ENCODE results near the gene ACTN4. TPM values are rescaled to one million over a fixed set of nuclear protein-coding genes. Genes with fewer than 3 reads are reported as not detected.

Gene ACTN4
- total RNA-seq, 1 experiment from 2014 or later: 615 TPM

- DNase-seq (ENCODE audit: low read depth): no peak
These were observed 11.7 kb upstream of the ACTN4 start for GRCh38 chr19:38635483-38636399.

- DNase-seq (ENCODE audit: low read depth): no peak
These were observed 9.0 kb upstream of the ACTN4 start for GRCh38 chr19:38638461-38638860.

- no peak for DNase-seq (ENCODE audit: low read depth)
These were observed 7.8 kb upstream of the ACTN4 start for GRCh38 chr19:38639679-38640078.

GRCh38 chr19:38640368-38640767 is 7.1 kb upstream of the ACTN4 start:
- DNase-seq (ENCODE audit: low read depth): no peak

- DNase-seq (ENCODE audit: low read depth): no peak
These were observed 5.3 kb upstream of the ACTN4 start for GRCh38 chr19:38642176-38642575.

- DNase-seq (ENCODE audit: low read depth): no peak
These were observed 2.7 kb upstream of the ACTN4 start for GRCh38 chr19:38644719-38645118.

GRCh38 chr19:38647966-38648768 is 718 bp downstream of the ACTN4 start:
- DNase-seq (ENCODE audit: low read depth): no peak

GRCh38 chr19:38648769-38649304 is 1.4 kb downstream of the ACTN4 start:
- no peak for DNase-seq (ENCODE audit: low read depth)

- DNase-seq (ENCODE audit: low read depth): peak; percentile 62
These were observed 2.1 kb downstream of the ACTN4 start for GRCh38 chr19:38649305-38650171.

- DNase-seq (ENCODE audit: low read depth): no peak
These were observed 2.8 kb downstream of the ACTN4 start for GRCh38 chr19:38650172-38650775.

GRCh38 chr19:38650911-38651584 is 3.6 kb downstream of the ACTN4 start:
- peak; percentile 86 for DNase-seq (ENCODE audit: low read depth)

- no peak for DNase-seq (ENCODE audit: low read depth)
These were observed 5.7 kb downstream of the ACTN4 start for GRCh38 chr19:38653028-38653571.

GRCh38 chr19:38654628-38655055 is 7.2 kb downstream of the ACTN4 start:
- DNase-seq (ENCODE audit: low read depth): no peak

GRCh38 chr19:38655148-38655824 is 7.8 kb downstream of the ACTN4 start:
- DNase-seq (ENCODE audit: low read depth): peak; percentile 62

- peak; percentile 80 for DNase-seq (ENCODE audit: low read depth)
These were observed 8.9 kb downstream of the ACTN4 start for GRCh38 chr19:38656171-38656981.

GRCh38 chr19:38657633-38658222 is 10.3 kb downstream of the ACTN4 start:
- peak; percentile 94 for DNase-seq (ENCODE audit: low read depth)

GRCh38 chr19:38658462-38659306 is 11.2 kb downstream of the ACTN4 start:
- peak; percentile 98 for DNase-seq (ENCODE audit: low read depth)

All from HT1080 (cell line).